Cardiac muscle cell (in vitro differentiated cells and primary cell): Measurements from ENCODE around the gene ACVR2A. TPM values are rescaled to one million over a fixed set of nuclear protein-coding genes. Genes with fewer than 3 reads are reported as not detected.

ENCODE experiments used
- DNase-seq, 2 donors: peaks; one replicate each; pipeline versions ENCODE4 v3.0.0 to v3.0.0-alpha.2; 2010 to 2017; ENCODE audit warnings: low read depth in 1 of 2, low spot score in 1 of 2
- H3K27ac ChIP-seq: fragments of 200-600 bp; sonication (generic); 2 replicates; pipeline ENCODE4 v1.5.1; 2016
- H3K27me3 ChIP-seq: fragments of 200-600 bp; sonication (generic); 2 replicates; pipeline ENCODE4 v1.6.0; 2016; ENCODE audit warnings: control low read depth
- H3K36me3 ChIP-seq: fragments of 200-600 bp; sonication (generic); 2 replicates; pipeline ENCODE4 v1.5.1; 2016; ENCODE audit warnings: control low read depth
- H3K4me1 ChIP-seq: fragments of 200-600 bp; sonication (generic); 2 replicates; pipeline ENCODE4 v1.8.1; 2017; ENCODE audit warnings: low read depth, mild to moderate bottlenecking, mixed run types
- H3K4me3 ChIP-seq: fragments of 200-600 bp; sonication (generic); 2 replicates; pipeline ENCODE4 v1.5.1; 2016; ENCODE audit warnings: mild to moderate bottlenecking
- H3K9me3 ChIP-seq: fragments of 200-600 bp; sonication (generic); 2 replicates; pipeline ENCODE4 v1.5.1; 2017; ENCODE audit warnings: low read depth, mild to moderate bottlenecking, control low read depth
- polyA plus RNA-seq: library from polyadenylated mRNA; unstranded; fragments of >200 nt; fragmentation: Nextera tagmentation; extraction: Ambion mirVana; gene quantifications from 2 replicates; pipeline ENCODE4 v1.2.1, GENCODE V29; 2016
- total RNA-seq: library from RNA; depleted of rRNA; stranded (reverse); fragments of >200 nt; gene quantifications from 2 replicates; pipeline ENCODE4 v1.2.3, GENCODE V29; 2016
- TF ChIP-seq, protein P1 (sequence below): IDR thresholded peaks from 2 replicates; pipeline ENCODE4 v1.5.1; 2012; ENCODE audit warnings: low read depth, mild to moderate bottlenecking, low read length

ACVR2A gene
- total and polyA plus RNA-seq, 2 experiments from 2014 or later = 10.3 to 12.4 TPM

DNA sequence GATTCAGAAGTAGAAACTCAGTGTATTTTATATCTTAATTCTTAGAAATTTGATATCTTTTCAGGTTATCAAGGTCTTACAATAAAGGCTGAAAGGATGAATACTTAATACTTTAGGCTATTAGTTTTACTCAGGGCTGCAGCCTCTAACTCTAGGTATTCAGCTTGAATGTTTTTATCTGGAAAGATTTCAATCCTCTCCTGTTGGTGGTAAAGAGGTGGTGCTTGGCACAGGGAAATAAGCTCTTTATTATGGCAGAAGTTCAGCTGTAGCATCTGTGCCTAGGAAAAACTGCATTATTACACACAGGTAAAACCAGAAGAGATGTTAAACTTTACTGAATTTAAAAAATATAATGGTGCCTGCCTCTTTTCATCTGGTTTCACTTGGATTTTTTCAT lies 11.1 kb downstream of the ACVR2A start:
- TF ChIP-seq, protein P1, sequence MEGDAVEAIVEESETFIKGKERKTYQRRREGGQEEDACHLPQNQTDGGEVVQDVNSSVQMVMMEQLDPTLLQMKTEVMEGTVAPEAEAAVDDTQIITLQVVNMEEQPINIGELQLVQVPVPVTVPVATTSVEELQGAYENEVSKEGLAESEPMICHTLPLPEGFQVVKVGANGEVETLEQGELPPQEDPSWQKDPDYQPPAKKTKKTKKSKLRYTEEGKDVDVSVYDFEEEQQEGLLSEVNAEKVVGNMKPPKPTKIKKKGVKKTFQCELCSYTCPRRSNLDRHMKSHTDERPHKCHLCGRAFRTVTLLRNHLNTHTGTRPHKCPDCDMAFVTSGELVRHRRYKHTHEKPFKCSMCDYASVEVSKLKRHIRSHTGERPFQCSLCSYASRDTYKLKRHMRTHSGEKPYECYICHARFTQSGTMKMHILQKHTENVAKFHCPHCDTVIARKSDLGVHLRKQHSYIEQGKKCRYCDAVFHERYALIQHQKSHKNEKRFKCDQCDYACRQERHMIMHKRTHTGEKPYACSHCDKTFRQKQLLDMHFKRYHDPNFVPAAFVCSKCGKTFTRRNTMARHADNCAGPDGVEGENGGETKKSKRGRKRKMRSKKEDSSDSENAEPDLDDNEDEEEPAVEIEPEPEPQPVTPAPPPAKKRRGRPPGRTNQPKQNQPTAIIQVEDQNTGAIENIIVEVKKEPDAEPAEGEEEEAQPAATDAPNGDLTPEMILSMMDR = no peak
- H3K4me3 ChIP-seq = no peak overlapping the region
- H3K27me3 ChIP-seq = no peaks in the 10 kb centered on the region
- no peak for DNase-seq
- no peak overlapping the region for H3K27ac ChIP-seq
- H3K4me1 ChIP-seq = peaks cover 32% of the 10 kb centered on the region
- no peaks in the 10 kb centered on the region for H3K9me3 ChIP-seq
- no peaks in the 10 kb centered on the region for H3K36me3 ChIP-seq

- H3K9me3 ChIP-seq = no peaks in the 10 kb centered on the region
- no peak overlapping the region for H3K4me3 ChIP-seq
- H3K27ac ChIP-seq = no peak overlapping the region
- TF ChIP-seq, protein P1 = no peak
- DNase-seq = peak in 1 of 2 donors; percentile 10
- H3K4me1 ChIP-seq = peaks cover 37% of the 10 kb centered on the region
- no peaks in the 10 kb centered on the region for H3K36me3 ChIP-seq
- no peaks in the 10 kb centered on the region for H3K27me3 ChIP-seq
Measured at GRCh38 chr2:147860009-147860408, 15.2 kb downstream of the ACVR2A start.

DNA sequence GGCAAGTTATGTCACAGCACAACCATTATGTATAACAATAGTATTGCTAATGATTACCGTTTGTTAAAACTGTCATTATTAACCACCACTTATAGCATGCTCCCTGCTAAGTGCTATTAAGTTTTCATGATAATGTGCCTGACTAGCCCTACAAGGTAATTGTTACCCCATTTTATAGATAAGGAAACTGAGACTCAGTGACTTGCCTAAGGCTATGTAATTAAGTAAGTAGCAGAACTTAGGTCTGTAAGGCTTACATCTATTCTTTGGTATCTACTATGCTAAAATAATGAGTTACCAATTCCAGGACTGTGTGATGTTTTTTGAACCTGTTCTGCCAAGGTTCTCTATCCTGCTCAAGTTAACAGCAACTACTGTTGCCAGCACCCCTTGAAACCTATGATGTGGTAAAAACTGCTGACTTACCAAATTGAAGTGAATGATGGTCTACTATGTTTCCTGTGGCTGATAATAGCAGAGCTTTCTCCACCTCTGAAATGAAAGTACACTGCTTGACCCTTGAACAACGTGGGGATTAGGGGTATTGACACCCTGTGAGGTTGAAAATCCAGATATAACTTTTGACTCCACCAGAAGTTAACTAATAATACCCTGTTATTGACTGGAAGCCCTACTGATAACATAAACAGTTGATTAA lies 18.2 kb downstream of the ACVR2A start:
- H3K4me3 ChIP-seq = no peak overlapping the region
- H3K4me1 ChIP-seq = peaks cover 33% of the 10 kb centered on the region
- no peaks in the 10 kb centered on the region for H3K27me3 ChIP-seq
- DNase-seq = no peak
- no peaks in the 10 kb centered on the region for H3K9me3 ChIP-seq
- TF ChIP-seq, protein P1 = no peak
- no peak overlapping the region for H3K27ac ChIP-seq
- no peaks in the 10 kb centered on the region for H3K36me3 ChIP-seq

DNA sequence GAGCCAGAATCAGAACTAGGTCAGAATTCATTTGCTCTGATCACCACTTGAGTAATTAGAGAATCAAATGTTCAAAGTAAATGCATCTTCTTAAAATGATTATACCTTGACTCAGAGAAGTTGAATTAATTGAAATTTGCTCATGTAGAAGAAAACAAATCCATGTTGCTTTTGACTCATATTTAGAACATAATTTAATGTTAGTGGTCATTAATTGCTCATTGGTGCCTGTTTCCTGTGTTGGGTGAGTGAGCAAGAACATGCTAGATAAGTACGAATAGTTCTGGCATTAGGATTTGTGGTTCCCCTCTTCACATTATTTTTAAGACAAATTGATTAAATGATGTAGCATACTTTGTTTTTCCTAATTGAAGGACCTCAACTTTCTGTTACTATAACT lies 19.0 kb downstream of the ACVR2A start:
- DNase-seq = no peak
- Histone ChIP-seq H3K9me3 (no peaks in the 10 kb centered on the region), H3K4me1 (peaks cover 26% of the 10 kb centered on the region), H3K4me3 (no peak overlapping the region), H3K27ac (no peak overlapping the region), H3K27me3 (no peaks in the 10 kb centered on the region), H3K36me3 (no peaks in the 10 kb centered on the region)
- TF ChIP-seq, protein P1 = no peak

- no peaks in the 10 kb centered on the region for H3K27me3 ChIP-seq
- H3K27ac ChIP-seq = no peak overlapping the region
- no peak for DNase-seq
- H3K4me3 ChIP-seq = no peak overlapping the region
- no peaks in the 10 kb centered on the region for H3K36me3 ChIP-seq
- H3K9me3 ChIP-seq = no peaks in the 10 kb centered on the region
- TF ChIP-seq, protein P1 = no peak
- peaks cover 9% of the 10 kb centered on the region for H3K4me1 ChIP-seq
Measured at GRCh38 chr2:147865560-147865959, 20.7 kb downstream of the ACVR2A start.
